ENCODE measurements around the gene CDKN3. TPM values are rescaled to one million over a fixed set of nuclear protein-coding genes. Genes with fewer than 3 reads are reported as not detected.
A peak's percentile ranks its signal among the peaks of the same experiment; 100 is the strongest.

CDKN3 gene
- total RNA-seq, 2 experiments from 2014 or later: 86.7 to 133 TPM

GRCh38 chr14:54355698-54356097 is 41.1 kb upstream of the CDKN3 start:
- H3K4me1 Mint-ChIP-seq: peaks cover 8% of the 10 kb centered on the region
- peaks cover 28% of the 10 kb centered on the region for H3K27me3 Mint-ChIP-seq
- H3K9me3 Mint-ChIP-seq (ENCODE audit: low read depth): no peaks in the 10 kb centered on the region
- no peak overlapping the region for H3K27ac Mint-ChIP-seq
- ATAC-seq: no peak
- no peak overlapping the region for H3K4me3 Mint-ChIP-seq
- H3K36me3 Mint-ChIP-seq (ENCODE audit: low read depth): no peaks in the 10 kb centered on the region
- intact Hi-C loops (cut with DNase I, micrococcal nuclease): no loop called here
- CTCF ChIA-PET: interaction anchor here (1.0 to 1.5 kb wide), 3 partner anchors 8 to 26 kb away, joined by 4 to 11 read pairs (median 4); no protein-coding TSS in a partner anchor
- no peak for DNase-seq
- POLR2A ChIA-PET: no interaction called here

DNA sequence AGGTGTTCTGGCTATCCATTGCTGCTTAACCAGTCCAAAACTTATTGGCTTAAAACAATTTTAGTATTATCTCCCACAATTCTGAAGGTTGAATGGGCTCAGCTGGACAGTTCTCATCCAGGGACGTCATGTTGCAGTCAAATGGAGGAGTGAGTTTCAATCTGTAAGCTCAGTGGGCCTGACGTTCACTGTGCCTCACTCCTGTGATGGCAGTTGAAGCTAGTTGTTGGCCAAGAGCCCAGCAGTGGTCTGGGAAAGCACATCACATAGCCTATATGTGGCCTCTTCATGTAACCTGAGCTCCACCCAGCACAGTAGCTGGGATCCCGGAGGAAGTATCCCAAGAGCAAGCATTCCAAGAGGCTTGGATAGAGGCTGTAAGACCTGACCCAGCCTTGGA is 40.6 kb upstream of the CDKN3 start:
- intact Hi-C loops (cut with DNase I, micrococcal nuclease): no loop called here
- POLR2A ChIA-PET: no interaction called here
- Mint-ChIP-seq H3K27ac (no peak overlapping the region), H3K4me1 (peaks cover 8% of the 10 kb centered on the region), H3K36me3 (ENCODE audit: low read depth) (no peaks in the 10 kb centered on the region), H3K4me3 (no peak overlapping the region), H3K27me3 (peaks cover 28% of the 10 kb centered on the region), H3K9me3 (ENCODE audit: low read depth) (no peaks in the 10 kb centered on the region)
- DNase-seq: no peak
- ATAC-seq: no peak
- CTCF ChIA-PET: interaction anchor here (1.0 to 1.5 kb wide), 2 partner anchors 8 to 27 kb away, joined by 4 to 11 read pairs; no protein-coding TSS in a partner anchor

GRCh38 chr14:54360667-54361066 is 36.1 kb upstream of the CDKN3 start:
- Mint-ChIP-seq H3K4me1 (no peaks in the 10 kb centered on the region), H3K9me3 (ENCODE audit: low read depth) (no peaks in the 10 kb centered on the region), H3K27ac (no peak overlapping the region), H3K4me3 (no peak overlapping the region), H3K36me3 (ENCODE audit: low read depth) (no peaks in the 10 kb centered on the region), H3K27me3 (peaks cover 22% of the 10 kb centered on the region)
- CTCF ChIA-PET: no interaction called here
- ATAC-seq (no peak), DNase-seq (no peak)
- intact Hi-C loops (cut with DNase I, micrococcal nuclease): no loop called here
- POLR2A ChIA-PET: no interaction called here

- Mint-ChIP-seq H3K36me3 (ENCODE audit: low read depth) (no peaks in the 10 kb centered on the region), H3K27me3 (peaks cover 18% of the 10 kb centered on the region), H3K9me3 (ENCODE audit: low read depth) (no peaks in the 10 kb centered on the region), H3K4me3 (no peak overlapping the region), H3K4me1 (no peaks in the 10 kb centered on the region), H3K27ac (no peak overlapping the region)
- ChIA-PET POLR2A (no interaction called here), CTCF (interaction anchor here (0.5 to 1.9 kb wide), 2 partner anchors 14 to 61 kb away, joined by 3 to 9 read pairs; no protein-coding TSS in a partner anchor)
- intact Hi-C loops (cut with DNase I, micrococcal nuclease): no loop called here
- ATAC-seq (no peak), DNase-seq (no peak)
These were observed 34.7 kb upstream of the CDKN3 start for GRCh38 chr14:54362089-54362504.

- H3K4me3 Mint-ChIP-seq: no peak overlapping the region
- H3K27me3 Mint-ChIP-seq: peaks cover 15% of the 10 kb centered on the region
- POLR2A ChIA-PET: no interaction called here
These were observed 33.9 kb upstream of the CDKN3 start for GRCh38 chr14:54362759-54363437.

DNA sequence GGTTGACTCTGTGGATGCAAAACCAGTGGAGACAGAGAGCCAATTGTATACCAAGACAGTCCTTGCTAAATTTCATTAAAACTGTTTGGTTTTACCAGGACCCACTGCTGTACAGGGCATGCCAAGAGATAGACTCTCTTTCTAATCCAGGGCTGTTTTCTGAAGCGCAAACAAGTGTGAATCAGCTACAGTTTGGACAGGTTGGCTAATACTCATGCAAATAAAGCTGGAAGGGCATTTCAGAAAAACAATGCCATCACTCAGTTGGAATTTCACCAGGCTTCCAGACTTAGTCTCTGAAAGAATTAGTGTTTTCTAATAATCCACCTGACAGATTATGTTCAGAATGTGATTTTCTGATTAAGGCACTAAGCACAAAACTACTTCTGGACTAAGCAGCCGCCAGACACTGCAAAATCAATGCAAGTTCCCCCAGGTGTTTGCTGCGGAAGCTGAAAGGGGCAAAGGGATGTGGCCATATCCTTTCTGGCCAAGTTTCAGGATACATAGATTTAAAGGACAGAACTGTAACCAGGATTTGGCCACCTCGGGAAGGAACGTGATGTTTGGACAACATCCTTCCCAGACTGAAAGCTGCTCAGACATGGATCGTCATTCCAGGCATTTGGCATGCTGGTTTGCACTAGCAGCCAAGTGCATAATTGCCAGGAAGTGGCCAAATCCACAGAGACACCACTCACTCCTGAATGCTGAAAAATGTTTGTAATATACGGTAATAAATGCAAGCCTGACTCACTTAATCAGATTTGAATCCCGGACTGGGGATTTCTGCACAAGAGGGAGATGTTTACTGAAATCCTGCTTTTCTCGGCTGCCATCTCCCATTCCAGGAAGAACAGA is 32.0 kb upstream of the CDKN3 start:
- POLR2A ChIA-PET: no interaction called here
- CTCF ChIA-PET: interaction anchor here (1.2 kb wide), 1 partner anchor 16 kb away, joined by 3 read pairs; no protein-coding TSS in a partner anchor
- no peaks in the 10 kb centered on the region for H3K36me3 Mint-ChIP-seq (ENCODE audit: low read depth)
- DNase-seq (no peak), ATAC-seq (no peak)
- no peaks in the 10 kb centered on the region for H3K9me3 Mint-ChIP-seq (ENCODE audit: low read depth)
- H3K27me3 Mint-ChIP-seq: peaks cover 12% of the 10 kb centered on the region
- H3K4me3 Mint-ChIP-seq: no peak overlapping the region
- intact Hi-C loops (cut with DNase I, micrococcal nuclease): no loop called here
- no peaks in the 10 kb centered on the region for H3K4me1 Mint-ChIP-seq
- H3K27ac Mint-ChIP-seq: no peak overlapping the region

More at GRCh38 chr14:54362759-54363437, 33.9 kb upstream of the CDKN3 start:
- DNase-seq: no peak
- Mint-ChIP-seq H3K27ac (no peak overlapping the region), H3K4me1 (no peaks in the 10 kb centered on the region), H3K9me3 (ENCODE audit: low read depth) (no peaks in the 10 kb centered on the region), H3K36me3 (ENCODE audit: low read depth) (no peaks in the 10 kb centered on the region)
- CTCF ChIA-PET: interaction anchor here (1.9 kb wide), 1 partner anchor 15 kb away, joined by 9 read pairs; no protein-coding TSS in a partner anchor
- ATAC-seq: no peak
- intact Hi-C loops (cut with DNase I, micrococcal nuclease): no loop called here

GRCh38 chr14:54366736-54367735 is 29.8 kb upstream of the CDKN3 start:
- DNase-seq (peak; percentile 57), ATAC-seq (peak; percentile 96)
- ChIA-PET CTCF (interaction anchor here (0.7 to 1.3 kb wide), 7 partner anchors 18 to 384 kb away, joined by 3 to 6 read pairs (median 3); partner anchors contain the start of gene GMFB), POLR2A (no interaction called here)
- Mint-ChIP-seq H3K4me3 (no peak overlapping the region), H3K27me3 (peaks cover 7% of the 10 kb centered on the region), H3K9me3 (ENCODE audit: low read depth) (no peaks in the 10 kb centered on the region), H3K27ac (no peak overlapping the region), H3K4me1 (no peaks in the 10 kb centered on the region), H3K36me3 (ENCODE audit: low read depth) (no peaks in the 10 kb centered on the region)
- intact Hi-C loops (cut with DNase I, micrococcal nuclease): no loop called here

DNA sequence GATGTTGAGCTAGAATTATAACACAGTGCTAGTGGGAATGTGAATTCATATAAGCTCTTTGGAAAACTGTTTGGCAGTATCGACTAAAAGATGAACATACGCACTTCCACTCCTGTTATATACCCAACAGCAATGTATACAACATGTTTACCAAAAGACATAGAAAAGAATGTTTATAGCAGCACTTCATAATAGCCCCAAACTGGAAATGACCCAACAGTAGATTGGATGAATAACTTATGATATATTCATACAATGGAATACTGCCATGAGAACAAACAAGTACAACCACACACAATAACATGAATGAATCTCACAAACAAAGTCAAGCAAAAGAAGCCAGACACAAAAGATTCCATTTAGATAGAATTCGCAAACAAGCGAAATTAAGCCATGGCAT is 28.5 kb upstream of the CDKN3 start:
- Mint-ChIP-seq H3K4me3 (no peak overlapping the region), H3K27ac (no peak overlapping the region), H3K9me3 (ENCODE audit: low read depth) (no peaks in the 10 kb centered on the region), H3K27me3 (peaks cover 4% of the 10 kb centered on the region), H3K4me1 (no peaks in the 10 kb centered on the region), H3K36me3 (ENCODE audit: low read depth) (no peaks in the 10 kb centered on the region)
- no peak for ATAC-seq
- intact Hi-C loops (cut with DNase I, micrococcal nuclease): no loop called here
- no peak for DNase-seq
- CTCF ChIA-PET: interaction anchor here (1.2 kb wide), 1 partner anchor 21 kb away, joined by 3 read pairs; no protein-coding TSS in a partner anchor
- POLR2A ChIA-PET: no interaction called here

DNA sequence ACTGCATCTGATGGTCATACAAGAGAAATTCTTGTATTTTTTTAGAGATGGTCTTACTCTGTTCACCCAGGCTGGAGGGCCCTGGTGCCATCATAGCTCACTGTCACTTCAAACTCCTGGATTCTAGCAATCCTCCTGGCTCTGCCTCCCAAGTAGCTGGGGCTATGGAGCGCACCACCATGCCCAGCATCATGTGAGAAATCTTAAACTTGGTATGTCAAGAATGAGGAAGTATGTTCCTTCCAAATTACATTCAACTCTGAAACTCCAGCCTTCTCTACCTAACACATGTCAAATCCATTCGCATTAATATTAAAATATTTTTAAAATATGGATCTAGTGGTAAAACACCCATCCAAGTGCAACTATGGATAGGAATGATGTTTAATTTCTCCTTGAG is 27.5 kb upstream of the CDKN3 start:
- ATAC-seq (no peak), DNase-seq (no peak)
- Mint-ChIP-seq H3K4me3 (no peak overlapping the region), H3K36me3 (ENCODE audit: low read depth) (no peaks in the 10 kb centered on the region), H3K27me3 (peaks cover 4% of the 10 kb centered on the region), H3K4me1 (no peaks in the 10 kb centered on the region), H3K27ac (no peak overlapping the region), H3K9me3 (ENCODE audit: low read depth) (no peaks in the 10 kb centered on the region)
- ChIA-PET POLR2A (no interaction called here), CTCF (no interaction called here)
- intact Hi-C loops (cut with DNase I, micrococcal nuclease): no loop called here

DNA sequence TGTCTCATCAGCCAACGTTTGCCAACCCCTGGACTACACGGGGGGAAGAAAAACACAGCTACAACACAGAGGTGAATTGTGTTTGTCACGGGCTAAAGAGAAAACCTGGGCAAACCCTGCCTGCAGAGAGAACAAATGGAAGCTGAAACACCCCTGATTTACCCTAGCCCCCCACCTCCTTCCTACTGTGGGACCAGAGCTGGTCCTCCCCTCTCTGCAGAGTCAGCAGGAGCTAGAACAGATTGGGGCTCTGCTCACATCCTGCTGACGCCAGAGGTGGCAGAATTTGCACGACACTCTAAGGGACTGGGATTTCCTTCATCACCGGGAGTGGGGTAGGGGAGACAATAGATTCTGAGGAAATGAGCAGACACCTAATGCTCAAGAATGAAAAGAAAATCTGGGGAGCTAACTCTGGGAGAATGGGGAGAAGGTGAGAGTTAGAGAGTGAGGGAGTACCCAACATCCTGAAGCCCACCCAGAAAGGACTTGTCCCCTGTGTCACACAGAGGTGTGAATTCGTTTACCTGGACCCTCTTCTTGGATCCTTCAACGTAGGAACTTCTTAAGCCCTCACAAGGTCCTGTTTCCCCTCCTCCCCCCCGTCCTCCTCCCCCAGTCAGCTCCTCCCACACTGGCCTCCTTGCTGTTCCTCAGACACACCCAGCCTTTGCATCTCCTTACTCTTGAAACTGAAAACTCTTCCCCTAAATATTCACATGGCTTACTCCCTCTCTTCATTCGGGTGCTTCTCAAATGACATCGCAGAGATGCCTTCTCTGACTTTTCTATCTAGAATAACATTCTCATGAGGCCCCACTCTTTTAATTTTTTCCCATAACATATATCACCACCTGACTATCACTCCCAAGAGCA is 26.2 kb upstream of the CDKN3 start:
- no peaks in the 10 kb centered on the region for H3K4me1 Mint-ChIP-seq
- ChIA-PET POLR2A (interaction anchor here (0.6 kb wide), 1 partner anchor 1448 kb away, joined by 4 read pairs; no protein-coding TSS in a partner anchor), CTCF (no interaction called here)
- no peak overlapping the region for H3K4me3 Mint-ChIP-seq
- DNase-seq (no peak), ATAC-seq (no peak)
- H3K27me3 Mint-ChIP-seq: peaks cover 4% of the 10 kb centered on the region
- no peaks in the 10 kb centered on the region for H3K9me3 Mint-ChIP-seq (ENCODE audit: low read depth)
- no peak overlapping the region for H3K27ac Mint-ChIP-seq
- intact Hi-C loops (cut with DNase I, micrococcal nuclease): no loop called here
- no peaks in the 10 kb centered on the region for H3K36me3 Mint-ChIP-seq (ENCODE audit: low read depth)

All from activated CD4-positive, alpha-beta T cell treated with anti-CD3 and anti-CD28 coated beads for 36 hours (primary cell).